GM12892 (cell line): ENCODE data around the gene SLC49A4.

Experiments
- DNase-seq: peaks from one replicate; pipeline ENCODE4 v3.0.0; 2011; ENCODE audit not compliant: insufficient read length
- FAIRE-seq: peaks from 2 replicates; lab custom pipeline; 2011; peaks lifted over from hg19 to GRCh38; lab: Jason Lieb, UNC
- POLR2A ChIP-seq: IDR thresholded peaks from 2 replicates; pipeline ENCODE4 v1.6.1; 2011; ENCODE audit warnings: low read depth, low read length, control low read depth
- POLR2AphosphoS5 ChIP-seq: IDR thresholded peaks from 2 replicates; pipeline ENCODE4 v1.6.1; 2011; ENCODE audit warnings: low read depth, low read length, control low read depth
- TAF1 ChIP-seq: IDR thresholded peaks from 2 replicates; pipeline ENCODE4 v1.6.1; 2011; ENCODE audit warnings: low read depth, mild to moderate bottlenecking, control low read depth, low read length, borderline replicate concordance

The SLC49A4 gene

DNA sequence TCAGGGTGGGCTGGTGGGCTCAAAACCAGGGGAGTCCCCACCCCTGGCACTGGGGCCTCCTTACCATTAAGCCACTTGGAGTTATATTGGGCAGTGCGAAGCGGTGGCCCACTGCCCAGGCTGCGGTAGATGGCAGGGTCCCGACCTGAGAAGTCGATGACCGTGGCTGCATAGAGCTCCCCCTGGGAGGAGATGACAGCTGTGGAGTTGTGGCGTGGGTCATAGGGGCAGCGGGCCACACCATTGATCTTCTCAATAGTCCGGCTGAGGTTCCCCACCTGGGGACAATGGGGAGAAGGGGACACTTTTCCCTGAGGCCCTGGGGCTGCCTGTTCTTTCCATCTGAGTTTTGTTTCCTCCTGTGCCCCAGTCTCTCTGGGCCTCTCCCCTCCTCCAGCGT, 132.9 kb downstream of the SLC49A4 start:
- no peak for TF ChIP-seq POLR2A
- no peak for TF ChIP-seq TAF1
- no peak for TF ChIP-seq POLR2AphosphoS5
- no peak for DNase-seq
- FAIRE-seq, result no peak

DNA sequence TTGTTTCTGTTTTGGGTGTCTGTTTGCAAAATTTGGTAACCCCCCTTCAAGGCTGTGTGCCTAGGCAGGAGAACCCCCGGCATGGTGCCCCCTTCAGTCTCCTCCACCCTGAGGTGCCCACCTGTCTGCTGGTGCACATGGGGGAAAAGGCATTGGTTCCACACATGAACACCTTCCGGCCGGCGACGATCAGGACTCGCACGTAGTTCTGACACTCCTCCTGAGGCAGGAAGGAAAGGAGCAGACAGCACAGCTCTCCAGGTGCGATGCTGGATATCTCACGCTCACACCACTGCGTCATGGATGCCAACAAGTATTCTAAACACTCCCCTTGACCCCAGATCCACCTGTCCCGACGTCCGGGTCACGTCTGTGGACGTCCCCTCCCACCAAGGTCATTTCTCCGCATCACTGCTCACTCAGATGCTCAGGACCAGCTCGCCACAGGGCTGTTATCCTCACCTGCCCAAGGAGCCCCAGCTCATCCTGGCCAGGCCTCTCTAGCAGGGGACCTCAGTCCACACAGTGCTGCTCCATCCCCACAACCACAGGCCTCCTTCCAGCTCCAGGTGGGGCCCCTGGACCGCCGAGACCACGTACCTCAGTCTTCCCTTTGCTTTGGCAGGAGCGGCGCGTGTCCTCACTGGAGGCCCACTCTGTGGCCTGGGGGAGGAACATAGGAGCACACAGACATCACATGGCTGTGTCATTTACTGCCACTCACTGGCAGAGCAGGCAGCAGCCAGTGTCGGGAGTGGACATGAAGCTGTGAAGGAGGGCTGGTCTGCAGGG, 133.7 kb downstream of the SLC49A4 start:
- FAIRE-seq (no peak), DNase-seq (no peak)
- TF ChIP-seq TAF1 (no peak), POLR2AphosphoS5 (no peak), POLR2A (no peak)

DNA sequence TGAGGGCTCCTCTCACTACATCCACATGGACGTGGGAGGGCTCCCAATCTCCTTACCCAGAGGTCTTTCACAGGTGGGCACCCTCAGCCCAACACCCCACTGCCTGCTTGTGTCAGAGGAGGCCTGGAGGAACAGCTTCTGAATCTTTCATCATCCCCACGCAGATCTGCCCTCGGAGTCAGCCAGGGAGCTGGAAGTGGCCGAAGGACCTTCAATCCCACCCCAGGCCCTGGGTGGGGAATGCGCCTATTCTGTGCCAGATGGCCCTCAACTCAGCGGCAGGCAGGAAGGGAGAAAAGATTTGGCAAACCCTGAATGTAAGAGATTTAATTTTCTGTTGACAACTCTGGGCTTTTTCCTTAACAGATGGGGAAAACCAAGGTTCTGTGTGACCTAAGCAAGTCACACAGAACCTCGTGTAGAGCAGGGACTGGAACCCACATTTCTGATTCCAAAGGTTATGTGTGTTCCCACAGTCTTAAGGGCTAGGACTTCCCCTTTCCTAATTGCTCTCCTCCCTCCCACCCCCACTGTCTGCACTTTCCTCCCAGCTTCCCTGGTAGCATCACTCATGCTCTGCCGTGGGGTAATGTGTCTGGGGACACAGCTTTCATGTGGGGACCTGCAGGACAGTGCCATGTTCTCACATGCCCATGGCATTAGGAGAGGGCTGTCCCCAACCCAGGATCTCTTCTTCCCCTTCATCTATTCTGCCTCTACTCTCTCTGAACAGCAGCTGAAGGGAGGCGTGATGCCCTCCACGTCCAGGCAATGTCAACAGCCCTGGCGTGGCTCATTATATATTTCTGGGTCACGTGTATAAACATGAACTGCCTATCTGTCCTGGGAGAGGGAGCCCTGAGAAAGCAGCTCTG, 134.6 kb downstream of the SLC49A4 start:
- TF ChIP-seq TAF1 (no peak), POLR2A (no peak), POLR2AphosphoS5 (no peak)
- DNase-seq, result no peak
- no peak for FAIRE-seq

DNA sequence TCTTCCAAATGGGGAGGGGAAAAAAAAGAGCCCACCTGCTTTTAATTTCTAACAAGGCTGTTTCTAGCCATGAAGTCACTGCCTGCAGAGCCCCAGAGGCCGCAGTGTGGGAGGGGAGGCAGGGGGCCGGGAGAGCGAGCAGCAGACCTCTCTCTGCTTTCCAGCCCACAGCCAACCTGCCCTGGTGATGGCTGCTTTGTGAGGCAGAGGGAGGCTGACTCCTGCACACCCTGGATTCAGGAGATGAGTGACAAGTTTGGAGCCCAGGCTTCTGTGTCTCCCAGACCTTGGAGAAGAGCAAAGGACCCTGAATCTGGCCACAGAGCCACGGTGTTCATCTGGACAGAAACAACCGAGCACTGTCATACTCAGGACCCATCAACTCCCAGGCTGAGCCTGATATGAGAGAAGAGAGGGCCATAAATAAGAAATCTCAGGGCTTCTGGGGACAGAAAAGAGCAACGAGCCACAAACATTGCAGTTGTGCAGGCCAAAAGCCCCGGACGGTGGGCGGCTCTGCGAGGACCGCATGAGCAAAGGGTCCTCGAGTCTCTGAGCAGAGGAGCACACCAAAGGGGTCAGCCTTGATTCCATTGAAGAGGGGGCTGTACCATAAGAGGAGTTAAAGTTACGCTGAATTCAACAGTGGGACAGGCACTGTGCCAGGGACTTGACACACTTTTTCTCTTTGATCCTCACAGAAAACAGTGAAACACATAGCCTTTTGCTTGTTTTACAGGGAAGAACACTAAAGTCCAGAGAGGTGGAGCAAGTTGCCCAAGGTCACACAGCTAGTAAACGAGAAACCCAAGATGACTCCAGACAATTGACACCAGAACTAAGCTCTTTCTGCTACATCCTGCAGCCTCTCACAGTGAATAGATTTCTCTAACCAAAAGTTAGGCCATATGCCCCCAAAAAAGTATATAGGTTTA, 135.5 kb downstream of the SLC49A4 start:
- FAIRE-seq (no peak), DNase-seq (no peak)
- no peak for TF ChIP-seq POLR2AphosphoS5
- no peak for TF ChIP-seq TAF1
- no peak for TF ChIP-seq POLR2A
